Stimulated activated CD8-positive, alpha-beta memory T cell treated with anti-CD3 and anti-CD28 coated beads, Interleukin-4, amount 100 ng/mL, for 24 hours (primary cell): Measurements from ENCODE around the gene CRABP2.

ENCODE experiments used
- DNase-seq: peaks from one replicate; pipeline ENCODE4 v3.0.0-alpha.2; 2020; ENCODE audit warnings: low read depth

The CRABP2 gene

DNA sequence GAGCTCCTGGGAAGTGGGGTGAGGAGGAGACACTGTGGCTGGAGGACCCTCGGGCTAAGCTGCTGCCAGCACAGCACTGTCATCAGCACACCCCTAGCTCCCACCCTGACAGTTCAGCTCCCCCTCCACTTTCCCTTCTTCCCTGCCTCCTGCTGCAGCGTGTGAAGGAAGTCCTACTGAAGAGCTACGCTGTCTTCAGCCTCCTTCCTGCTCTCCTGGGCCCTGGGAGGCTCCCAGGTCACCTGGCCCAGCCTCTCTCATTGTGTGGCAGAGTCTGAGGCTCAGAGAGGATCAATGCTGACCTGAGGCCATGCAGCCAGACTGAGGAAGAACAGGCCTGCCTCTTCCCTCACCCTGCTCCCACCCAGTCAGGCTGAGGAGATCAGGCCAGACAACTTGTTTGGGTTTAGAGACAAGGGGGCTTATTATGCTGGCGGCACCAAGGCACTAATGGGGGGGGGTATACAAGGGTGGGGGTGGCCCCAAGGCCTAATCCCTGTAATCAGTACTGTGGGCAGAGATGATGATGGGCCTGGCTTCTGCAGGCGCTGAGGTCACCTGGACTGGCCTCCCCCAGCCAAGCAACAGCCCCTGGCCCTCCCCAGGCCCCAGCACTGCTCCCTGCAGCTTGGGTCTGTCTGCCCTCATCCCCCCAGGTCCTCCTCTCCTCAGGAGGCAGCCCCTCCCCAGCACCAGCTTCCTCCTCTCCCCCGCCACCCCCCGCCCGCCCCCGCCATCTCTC lies 37.2 kb downstream of the CRABP2 start:
- DNase-seq = no peak

DNA sequence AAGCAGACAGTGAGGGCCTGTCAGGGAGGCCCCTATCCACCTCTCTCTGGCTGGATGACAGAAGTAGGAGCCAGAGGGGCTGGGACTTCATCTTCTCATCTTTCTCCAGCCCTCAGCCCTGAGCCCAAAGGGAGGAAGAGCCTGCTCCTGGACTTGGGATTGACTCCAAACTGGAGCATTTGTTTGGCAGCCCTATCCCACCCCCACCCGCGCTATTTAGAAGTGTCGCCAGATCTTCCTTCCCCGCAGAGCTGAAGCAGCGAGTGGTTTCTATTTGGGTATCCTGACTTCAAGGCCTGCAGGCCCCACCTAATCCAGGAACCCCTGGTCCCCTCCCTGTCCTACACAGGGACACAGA lies 37.8 kb downstream of the CRABP2 start:
- no peak for DNase-seq

DNA sequence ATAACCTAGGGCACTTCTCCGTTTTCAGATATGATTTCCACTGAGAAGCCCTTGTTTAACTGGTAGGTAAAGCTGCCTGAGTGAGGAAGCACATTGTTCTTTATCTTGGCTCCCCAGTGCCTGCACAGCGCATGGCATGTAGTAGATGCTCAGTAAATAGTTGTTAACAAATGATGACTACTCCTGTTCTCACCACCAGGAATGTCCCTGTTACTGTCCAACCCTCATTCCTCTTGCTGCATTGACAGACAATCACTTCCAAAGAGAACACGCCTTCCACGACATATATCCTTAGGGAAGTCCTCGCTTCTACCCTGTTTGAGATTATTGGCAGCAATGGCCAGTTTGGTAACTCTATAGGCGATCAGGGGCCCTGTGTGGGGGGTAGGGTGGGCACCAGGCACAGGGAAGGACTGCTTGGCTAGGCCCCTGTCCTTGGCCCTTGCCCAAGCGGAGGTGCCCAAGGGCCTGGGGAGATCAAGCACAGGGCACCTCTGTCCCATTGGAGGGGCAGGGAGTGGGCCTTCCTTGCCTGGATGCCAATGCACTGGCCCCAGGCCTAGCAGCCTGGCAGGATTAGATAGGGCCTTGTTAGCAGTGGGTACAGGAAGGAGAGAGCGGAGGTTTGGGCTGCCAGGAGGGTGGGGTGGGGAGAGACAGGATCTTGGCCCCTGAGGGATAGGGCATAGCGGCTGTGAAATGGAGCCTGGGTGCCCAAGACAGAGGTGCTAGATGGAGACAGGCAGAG lies 38.3 kb downstream of the CRABP2 start:
- DNase-seq = no peak

DNA sequence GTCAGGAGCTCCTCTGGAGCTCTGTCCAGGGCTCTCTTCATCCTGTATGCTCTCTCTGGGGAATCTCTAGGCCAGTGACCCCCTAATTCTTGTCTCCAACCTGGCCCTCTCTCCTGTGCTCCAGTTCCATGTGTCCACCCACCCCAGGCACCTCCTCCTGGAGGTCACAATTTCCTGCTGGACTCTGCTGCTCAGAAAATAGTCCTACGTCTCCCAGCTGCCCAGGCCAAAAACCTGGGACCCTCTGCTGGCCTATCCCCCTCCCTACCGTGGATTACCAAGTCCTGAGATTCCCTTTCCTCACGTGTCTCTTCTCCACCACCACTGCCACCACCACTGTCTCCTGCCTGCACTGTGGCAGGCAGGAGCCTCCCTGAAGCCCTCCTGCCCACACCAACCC lies 39.8 kb downstream of the CRABP2 start:
- no peak for DNase-seq

DNA sequence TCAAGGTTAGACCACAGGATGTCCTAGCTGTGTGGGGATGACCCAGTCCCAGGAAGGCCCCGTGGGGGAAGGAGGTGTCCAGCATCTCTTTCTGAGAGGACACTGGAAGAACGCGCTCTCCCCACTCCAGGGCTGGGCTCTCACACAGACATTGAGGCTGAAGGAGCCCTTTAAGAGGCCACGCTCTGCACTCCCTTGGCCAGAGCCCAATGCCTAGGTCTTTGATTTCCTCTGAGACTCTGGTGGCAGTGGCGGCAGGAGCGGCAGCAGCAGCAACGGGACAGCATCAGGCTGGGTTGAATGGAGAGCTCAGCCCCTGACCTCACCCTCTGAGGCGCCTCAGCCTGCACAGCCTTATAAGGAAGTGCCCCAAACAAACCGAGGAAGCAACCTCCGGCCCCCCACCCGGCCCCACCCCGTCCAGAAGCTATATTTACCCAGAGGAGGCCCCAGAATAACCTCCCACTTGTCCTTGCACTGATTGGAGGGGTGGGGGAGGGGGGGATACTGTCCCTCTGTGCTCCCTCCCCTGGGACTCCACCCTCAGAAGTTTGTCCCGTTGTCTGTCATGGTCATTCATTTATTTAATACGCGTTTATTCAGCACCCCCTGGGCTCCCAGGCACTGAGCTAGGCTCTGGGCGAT lies 40.5 kb downstream of the CRABP2 start:
- no peak for DNase-seq

DNA sequence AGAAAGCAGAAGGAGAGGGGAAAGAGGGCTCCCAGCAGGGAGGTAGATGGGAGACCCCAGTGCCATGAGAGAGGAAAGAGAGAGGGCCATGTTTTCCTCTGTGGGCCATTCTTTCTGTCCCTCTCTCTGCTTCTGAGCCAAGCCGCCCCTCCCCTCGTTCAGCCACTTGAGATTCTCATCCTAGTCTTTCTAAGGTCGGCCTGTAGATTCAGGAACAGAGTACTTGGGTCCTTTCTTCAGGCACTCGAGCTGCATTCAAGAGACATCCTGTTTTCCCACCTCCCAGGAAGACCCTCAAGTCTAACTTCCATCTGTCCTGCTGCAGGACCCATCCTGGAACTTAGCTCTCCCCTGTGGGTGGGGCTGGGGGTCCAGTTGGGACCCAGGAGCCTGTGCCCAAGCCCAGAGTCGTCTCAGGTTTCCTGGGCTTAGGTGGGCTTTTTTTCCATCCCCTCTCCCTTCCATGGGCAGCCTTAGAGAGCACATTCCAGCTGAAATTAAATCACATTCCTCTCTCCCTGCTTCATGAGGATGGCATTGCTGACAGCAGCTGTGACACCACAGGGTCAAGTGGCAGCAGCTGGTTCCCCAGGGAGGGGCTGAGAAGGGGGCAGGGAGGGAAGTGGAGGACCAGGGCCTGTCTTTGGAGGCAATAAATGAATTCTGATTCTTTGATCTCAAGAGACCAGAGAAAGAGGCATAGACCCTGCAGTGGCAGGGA lies 41.2 kb downstream of the CRABP2 start:
- DNase-seq = no peak

DNA sequence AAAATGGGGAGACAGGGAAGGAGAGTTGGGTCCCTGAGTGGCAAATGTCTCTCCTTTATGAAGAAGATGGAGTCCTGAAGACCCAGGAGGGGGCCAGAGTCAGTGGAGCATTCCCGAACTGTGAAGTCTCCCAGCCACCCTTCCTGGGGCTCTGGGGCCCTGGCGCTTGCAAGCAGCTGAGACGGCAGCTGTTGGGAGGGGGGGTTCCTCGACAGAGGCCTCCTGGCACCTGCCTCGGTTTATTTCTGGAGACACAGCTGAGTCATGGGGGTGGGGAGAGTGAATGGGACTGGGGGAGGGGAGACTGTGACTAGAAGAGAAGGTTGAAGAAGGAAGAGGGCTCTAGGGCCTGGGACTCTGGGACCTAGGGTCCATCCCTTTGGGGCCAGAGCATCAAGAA lies 42.2 kb downstream of the CRABP2 start:
- no peak for DNase-seq

DNA sequence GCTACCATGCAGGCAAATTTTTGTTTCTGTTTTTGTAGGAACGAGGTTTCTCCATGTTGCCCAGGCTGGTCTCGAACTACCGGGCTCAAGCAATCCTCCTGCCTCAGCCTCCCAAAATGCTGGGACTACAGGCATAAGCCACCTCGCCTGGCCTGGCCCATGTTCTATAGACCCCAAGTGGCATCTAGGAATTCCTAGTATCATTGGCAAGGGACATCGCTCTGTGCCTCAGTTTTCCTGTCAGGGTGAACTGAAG lies 42.7 kb downstream of the CRABP2 start:
- no peak for DNase-seq

DNA sequence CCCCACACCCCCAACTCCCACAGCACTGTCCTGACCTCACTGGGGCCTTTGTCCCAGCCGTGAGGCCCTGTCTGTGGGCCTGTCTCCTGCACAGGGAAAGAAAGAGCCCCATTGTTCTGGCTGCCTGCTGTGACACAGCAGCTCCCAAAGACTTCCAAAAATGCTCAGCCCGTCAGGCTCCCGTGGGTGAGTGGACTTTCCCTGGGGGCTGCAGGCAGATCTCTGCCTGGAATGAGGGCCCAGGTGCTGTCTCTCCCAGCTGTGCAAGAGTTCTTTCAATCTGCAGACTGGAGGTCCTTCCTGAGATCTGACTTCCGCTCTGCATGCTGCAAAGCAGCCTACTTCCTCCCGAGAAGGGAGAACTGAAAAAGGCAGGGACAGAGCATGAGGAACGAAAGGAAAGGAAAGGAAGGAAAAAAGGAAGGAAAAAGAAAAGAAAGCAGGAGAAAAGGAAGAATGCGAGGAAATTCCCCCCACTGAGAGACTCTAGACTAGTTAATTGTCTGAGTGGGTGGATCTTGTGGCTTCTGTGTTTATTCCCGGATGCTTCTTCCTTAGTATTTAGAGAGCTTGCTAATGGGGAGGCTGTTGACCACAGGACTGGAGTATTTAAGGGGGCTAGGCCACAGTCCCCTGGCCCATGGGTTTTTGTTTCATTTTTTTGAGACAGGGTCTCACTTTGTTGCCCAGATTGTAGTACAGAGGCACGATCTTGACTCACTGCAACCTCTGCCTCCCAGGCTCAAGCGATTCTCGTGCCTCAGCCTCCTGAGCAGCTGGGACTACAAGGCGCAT lies 43.2 kb downstream of the CRABP2 start:
- no peak for DNase-seq

DNA sequence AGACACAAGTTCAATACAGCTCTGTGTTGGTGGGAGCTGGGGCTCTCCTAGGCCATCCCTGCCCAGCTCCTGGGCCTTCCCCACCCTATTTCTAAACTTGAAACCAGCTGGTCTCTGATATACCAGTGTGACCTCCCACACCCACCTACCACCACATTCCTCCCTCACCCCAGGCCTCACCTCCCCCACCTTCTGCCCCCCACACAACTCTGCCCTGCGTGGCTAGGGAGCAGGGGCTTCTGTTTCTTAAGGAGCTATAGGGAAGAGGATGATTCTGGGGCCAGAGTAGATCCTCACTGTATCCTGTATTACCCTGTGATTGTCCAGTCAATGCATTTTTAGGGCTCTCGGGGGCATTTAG lies 44.7 kb downstream of the CRABP2 start:
- DNase-seq = no peak

DNA sequence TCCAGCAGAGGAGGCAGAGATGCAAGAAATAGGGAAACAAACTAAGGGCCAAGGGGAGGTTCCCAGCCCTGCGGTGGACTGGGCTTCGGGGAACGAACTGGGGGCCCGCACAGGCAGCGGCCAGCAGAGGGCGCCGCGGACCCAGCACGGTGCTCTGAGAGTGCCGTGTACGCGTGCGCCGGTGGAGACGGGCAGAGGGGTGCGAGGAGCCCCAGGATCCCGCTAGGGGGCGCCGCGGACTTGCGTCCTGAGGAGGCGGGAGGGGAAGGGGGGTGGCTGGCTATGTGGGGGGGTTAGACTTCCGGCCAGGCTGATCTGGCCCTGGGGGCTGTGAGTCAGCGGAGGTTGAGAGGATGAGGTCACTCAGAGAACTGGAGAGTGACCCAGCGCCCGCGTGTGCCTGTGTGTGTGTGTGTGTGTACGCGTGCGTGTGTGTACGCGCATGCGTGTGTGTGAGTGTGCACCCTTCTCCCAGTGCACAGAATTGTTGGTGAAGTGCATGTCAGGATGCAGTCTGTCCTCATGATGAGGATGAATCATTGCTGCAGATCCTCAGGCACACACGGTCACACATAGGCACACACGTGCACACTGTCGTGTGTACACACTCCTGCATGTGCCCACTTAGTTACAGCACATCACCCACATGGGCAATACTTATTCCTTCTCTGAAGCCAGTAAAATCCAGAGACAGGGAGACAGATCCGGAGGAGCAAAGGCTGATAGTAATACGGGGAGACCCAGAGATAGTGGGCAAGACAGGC lies 45.2 kb downstream of the CRABP2 start:
- DNase-seq = peak; percentile 89

DNA sequence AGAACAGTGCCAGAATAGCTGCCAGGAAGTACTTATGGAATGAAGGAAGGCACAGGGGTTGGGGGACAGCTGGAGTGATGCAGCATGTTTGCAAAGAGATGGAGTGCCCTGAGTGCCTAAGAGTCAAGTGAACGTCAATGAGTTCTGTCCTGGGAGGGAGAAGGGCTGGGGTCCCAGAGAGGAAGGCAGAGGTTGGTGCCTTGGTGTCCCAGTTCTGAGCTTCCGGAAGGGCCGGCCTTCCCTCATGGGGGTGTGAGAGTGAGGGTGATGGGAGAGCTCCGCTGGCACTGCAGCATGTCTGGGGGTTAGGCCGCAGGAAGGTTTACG lies 45.8 kb downstream of the CRABP2 start:
- DNase-seq = no peak

DNA sequence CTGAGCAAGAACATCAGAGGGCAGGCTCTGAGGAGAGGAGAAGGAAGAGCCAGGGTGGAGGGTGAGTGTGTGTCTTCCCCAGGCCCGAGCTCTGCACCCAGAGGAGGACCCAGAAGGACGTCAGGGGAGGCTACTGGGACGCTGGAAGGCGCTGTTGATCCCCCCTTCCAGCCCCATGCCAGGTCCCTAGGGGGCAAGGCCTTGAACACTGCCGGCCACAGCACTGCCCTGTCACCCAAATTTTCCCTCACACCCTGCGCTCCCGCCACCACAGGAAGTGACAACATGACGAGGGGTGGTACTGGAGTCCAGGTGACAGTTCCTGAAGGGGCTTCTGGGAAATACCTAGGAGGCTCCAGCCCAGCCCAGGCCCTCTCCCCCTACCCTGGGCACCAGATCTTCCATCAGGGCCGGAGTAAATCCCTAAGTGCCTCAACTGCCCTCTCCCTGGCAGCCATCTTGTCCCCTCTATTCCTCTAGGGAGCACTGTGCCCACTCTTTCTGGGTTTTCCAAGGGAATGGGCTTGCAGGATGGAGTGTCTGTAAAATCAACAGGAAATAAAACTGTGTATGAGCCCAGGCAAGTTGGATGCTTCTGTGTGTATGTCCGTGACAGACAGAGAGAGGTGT lies 46.3 kb downstream of the CRABP2 start:
- no peak for DNase-seq

DNA sequence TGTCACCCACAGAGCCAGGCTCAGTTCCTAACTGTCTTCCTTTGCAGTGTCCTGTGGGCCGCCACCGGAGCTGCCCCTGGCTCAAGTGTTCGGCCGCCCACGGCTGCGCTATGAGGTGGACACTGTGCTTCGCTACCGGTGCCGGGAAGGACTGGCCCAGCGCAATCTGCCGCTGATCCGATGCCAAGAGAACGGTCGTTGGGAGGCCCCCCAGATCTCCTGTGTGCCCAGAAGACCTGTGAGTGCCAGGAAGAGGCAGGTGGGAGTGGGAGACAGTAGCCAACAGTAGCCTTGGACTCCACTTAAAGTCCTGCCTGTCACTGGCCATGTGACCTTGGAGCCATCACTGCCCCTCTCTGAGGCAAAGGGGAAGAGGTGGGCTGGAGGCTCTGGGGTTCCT lies 46.9 kb downstream of the CRABP2 start:
- DNase-seq = no peak

DNA sequence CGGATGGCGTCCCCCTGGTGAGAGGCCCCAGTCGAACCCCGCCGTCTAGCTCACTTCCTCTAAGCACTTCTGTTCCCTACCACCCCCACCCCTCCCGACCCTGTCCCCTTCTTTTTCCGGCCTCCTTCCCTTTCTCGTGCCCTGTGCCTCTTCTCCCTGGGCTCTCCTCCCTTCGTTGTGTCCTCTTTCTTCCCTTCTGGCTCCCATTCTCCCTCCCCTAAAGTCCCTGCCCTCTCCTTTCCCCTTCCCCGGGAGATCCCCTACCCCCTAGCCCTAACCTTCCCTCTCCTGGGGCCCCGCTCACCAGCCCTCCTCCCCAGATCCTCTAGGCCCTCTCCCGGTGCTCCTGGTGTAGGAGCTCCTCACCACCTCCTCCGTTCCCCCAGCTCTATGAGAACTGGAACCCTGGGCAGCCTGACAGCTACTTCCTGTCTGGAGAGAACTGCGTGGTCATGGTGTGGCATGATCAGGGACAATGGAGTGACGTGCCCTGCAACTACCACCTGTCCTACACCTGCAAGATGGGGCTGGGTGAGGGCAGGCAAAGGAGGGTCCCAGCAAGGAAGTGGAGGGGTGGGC lies 47.6 kb downstream of the CRABP2 start:
- no peak for DNase-seq

DNA sequence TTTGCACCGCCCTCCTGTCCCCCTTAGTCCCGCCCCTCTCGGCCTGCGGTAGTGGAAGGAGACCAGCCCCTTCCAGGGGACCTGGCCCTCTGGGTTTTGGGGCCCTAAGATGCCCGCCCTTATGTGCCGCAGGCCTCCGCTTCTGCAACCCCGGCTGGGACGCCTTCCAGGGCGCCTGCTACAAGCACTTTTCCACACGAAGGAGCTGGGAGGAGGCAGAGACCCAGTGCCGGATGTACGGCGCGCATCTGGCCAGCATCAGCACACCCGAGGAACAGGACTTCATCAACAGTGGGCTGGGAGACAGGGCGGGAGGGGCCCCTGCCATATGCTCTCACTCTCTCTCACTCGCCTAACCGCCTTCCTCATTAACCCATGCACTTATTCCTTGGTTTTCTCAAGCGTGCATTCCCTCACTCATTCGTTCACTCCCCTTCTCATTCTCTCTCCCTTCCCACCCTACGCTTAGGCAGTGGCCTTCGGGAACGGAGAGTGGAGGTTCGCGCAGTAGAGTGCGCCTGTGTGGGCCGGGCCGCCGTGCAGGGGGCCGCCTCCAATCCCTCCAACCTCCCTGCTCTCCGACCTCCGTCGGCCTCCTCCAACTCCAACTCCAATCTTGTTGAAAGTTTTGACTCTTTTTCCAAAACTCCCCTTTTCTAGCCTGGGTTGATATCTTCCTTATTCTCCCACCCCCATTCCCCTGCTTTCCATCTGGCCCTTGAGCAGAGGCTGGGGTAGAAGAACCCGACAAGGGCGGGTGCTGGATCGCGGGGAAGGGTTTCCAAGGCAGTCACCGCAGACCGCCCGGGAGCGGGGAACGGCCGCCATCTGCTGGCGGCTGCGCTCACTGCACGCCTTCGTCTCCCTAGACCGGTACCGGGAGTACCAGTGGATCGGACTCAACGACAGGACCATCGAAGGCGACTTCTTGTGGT lies 48.3 kb downstream of the CRABP2 start:
- DNase-seq = peak; percentile 65

DNA sequence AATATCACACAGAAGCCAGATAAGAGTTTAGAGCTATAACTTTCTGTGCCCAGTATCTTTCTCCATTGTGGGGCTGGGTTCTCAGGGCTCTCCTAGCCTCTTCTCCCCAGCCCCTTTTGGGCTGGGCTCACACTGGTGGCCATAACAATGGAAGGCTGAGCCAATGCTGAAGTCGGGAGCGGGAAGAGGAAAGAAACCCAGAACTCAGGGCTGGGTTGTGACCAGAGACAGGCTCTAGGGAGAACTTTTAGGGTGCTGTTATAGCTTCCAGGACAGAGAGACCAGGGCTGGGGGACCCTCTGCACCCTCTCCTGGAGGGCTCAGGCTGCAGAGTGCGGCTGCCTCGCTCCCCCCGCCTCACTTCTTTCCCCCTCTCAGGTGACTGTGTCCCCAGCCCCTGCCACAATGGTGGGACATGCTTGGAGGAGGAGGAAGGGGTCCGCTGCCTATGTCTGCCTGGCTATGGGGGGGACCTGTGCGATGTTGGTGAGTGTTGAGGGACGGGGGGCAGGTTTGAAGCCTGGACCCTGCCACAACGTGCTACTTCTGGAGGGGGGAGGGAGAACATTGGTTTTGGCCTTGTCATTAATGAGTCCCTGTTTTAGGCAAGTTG lies 49.4 kb downstream of the CRABP2 start:
- DNase-seq = no peak

DNA sequence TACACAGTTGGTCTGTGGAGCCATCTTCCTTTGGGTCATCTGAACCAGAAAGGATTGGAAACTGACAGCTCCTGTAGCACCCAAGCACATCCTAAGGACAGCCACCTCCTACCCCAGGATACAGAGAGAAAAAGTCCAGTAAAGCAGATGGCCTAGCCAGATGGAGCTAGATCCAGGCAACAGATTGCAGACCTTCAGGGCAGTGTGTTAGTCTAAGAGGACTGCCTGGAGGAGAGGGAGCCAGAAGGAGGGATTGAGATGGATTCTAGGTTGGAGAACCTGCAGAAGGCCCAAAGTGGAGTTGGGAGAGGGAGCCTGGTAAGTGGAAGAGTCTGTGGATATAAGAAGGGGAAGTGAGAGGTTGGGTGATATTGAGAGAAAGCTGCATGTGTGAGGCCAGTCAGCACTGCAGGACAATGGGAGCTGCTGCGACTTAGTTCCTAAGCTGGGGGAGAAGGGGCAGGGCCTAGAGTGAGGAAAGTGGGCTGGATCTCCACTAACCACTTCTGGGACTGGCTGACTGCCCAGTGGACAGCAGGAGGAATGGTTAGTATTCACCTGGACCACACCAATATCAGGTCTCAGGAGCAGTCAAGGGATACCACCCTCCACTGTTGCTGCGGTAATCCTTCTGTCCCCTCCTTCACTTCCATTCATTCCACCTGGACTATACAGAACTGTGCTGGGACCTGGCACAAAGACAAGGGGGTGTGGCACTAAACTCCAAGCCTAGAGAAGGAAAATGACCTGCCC lies 50.1 kb downstream of the CRABP2 start:
- DNase-seq = no peak
